Suprapubic skin (tissue), 4 donors: ENCODE data around the gene SLC12A1.

Source experiments
- EP300 ChIP-seq: sonication (generic); formaldehyde crosslinking; IDR thresholded peaks from one replicate; pipeline ENCODE4 v1.6.1; 2017; ENCODE audit warnings: antibody characterized with exemption
- POLR2A ChIP-seq, 2 donors: fragments of 450-650 bp; IDR thresholded peaks; one replicate each; pipeline ENCODE4 v1.6.1; 2017; ENCODE audit warnings: antibody characterized with exemption in 2 of 2, mild to moderate bottlenecking in 2 of 2, moderate library complexity in 2 of 2
- POLR2AphosphoS5 ChIP-seq, 3 donors: sonication (generic); formaldehyde crosslinking; IDR thresholded peaks; one replicate each; pipeline ENCODE4 v1.6.1; 2017; ENCODE audit warnings: antibody characterized with exemption in 3 of 3
- TF ChIP-seq, protein P1 (sequence below), 2 donors: fragments of 200-600 bp in 1 of 2; fragments of 450-650 bp in 1 of 2; sonication (generic) in 1 of 2; IDR thresholded peaks; one replicate each; pipeline ENCODE4 v1.5.1; 2016 to 2019; ENCODE audit warnings: antibody characterized with exemption in 2 of 2, mild to moderate bottlenecking in 1 of 2, moderate library complexity in 1 of 2

DNA sequence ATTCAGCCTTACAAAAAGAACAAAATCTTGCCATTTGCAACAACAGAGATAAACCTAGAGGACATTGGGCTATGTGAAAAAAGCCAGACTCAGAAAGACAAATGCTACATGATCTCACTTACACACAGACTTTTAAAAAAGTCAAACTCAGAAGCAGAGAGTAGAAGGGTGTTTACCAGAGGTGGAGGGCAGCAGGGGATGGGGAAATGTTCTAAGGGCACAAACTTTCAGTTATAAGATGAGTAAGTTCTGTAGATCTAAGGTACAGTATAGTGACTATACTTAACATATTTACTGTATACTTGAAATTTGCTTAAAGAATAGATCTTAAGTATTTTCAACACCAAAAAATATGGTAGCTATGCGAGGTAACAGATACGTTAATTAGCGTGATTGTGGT, 31.0 kb upstream of the SLC12A1 start:
- TF ChIP-seq, protein P1, sequence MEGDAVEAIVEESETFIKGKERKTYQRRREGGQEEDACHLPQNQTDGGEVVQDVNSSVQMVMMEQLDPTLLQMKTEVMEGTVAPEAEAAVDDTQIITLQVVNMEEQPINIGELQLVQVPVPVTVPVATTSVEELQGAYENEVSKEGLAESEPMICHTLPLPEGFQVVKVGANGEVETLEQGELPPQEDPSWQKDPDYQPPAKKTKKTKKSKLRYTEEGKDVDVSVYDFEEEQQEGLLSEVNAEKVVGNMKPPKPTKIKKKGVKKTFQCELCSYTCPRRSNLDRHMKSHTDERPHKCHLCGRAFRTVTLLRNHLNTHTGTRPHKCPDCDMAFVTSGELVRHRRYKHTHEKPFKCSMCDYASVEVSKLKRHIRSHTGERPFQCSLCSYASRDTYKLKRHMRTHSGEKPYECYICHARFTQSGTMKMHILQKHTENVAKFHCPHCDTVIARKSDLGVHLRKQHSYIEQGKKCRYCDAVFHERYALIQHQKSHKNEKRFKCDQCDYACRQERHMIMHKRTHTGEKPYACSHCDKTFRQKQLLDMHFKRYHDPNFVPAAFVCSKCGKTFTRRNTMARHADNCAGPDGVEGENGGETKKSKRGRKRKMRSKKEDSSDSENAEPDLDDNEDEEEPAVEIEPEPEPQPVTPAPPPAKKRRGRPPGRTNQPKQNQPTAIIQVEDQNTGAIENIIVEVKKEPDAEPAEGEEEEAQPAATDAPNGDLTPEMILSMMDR (IDR thresholded peaks at IDR 0.05), result no peak
- TF ChIP-seq POLR2AphosphoS5 (IDR thresholded peaks at IDR 0.05) (no peak), POLR2A (IDR thresholded peaks at IDR 0.05) (no peak), EP300 (no peak)
